H7 (cell line): ENCODE results near the gene JAKMIP1. TPM values are rescaled to one million over a fixed set of nuclear protein-coding genes. Genes with fewer than 3 reads are reported as not detected.
A peak's percentile ranks its signal among the peaks of the same experiment; 100 is the strongest.
"Not testable (repeated sequence)": the region's sequence is repeated elsewhere in the genome, so short reads cannot be mapped to it uniquely, and the experiment has no call there.

Source experiments
- DNase-seq: peaks from one replicate; pipeline ENCODE4 v3.0.0; 2012
- H3K27me3 ChIP-seq: 2 replicates; pipeline ENCODE4 v1.6.0; 2011; ENCODE audit warnings: mild to moderate bottlenecking, low read length; ENCODE audit not compliant: control insufficient read depth, insufficient read depth
- H3K36me3 ChIP-seq: replicated peaks from 2 replicates; pipeline ENCODE4 v1.5.1; 2011; ENCODE audit warnings: low read length; ENCODE audit not compliant: control insufficient read depth, insufficient read depth
- H3K4me3 ChIP-seq: 2 replicates; pipeline ENCODE4 v1.5.1; 2011; ENCODE audit warnings: low read depth, mild to moderate bottlenecking, control low read depth, low read length, moderate library complexity; ENCODE audit not compliant: insufficient read depth
- total RNA-seq: library from RNA; depleted of rRNA; stranded (reverse); fragments of >200 nt; shearing (Covaris generic); gene quantifications from 2 replicates; pipeline ENCODE4 v1.2.3, GENCODE V29; 2014

The JAKMIP1 gene
- total RNA-seq, 1 experiment from 2014 or later, result 10.3 TPM

DNA sequence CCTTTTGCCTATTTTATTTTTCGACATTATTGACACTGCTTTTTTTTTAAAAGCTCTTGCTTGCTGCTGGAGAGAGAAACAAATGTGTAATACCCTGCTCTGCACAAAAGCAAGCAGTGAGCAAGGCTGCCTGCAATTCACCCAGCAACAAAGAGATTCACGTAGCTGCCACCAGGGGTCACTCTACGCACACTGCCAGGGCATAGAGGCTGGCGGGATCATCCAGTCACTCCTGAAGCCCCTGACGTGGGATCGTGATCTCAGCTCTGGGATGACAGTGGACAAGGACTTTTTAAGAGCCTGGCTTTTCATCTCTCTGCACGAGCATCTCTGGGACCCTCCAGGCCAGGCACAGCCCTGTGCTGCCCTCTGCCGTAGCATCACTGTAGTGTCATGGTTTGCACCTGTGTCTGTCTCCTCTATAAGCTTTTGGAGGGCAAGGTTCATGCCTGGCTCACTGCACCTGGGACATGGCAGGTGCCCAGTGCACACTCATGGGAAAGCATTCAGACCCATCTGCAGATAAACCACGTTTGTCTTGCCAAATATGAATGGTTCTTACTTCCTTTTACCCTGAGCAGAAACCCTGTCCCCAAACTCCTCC lies 201.9 kb downstream of the JAKMIP1 start:
- H3K27me3 ChIP-seq, result 0 out of 2 replicates have a peak, but pooled peaks cover 2% of the 10 kb centered on the region
- no peaks in the 10 kb centered on the region for H3K36me3 ChIP-seq
- peak; percentile 90 for DNase-seq
- H3K4me3 ChIP-seq, result no peak overlapping the region

DNA sequence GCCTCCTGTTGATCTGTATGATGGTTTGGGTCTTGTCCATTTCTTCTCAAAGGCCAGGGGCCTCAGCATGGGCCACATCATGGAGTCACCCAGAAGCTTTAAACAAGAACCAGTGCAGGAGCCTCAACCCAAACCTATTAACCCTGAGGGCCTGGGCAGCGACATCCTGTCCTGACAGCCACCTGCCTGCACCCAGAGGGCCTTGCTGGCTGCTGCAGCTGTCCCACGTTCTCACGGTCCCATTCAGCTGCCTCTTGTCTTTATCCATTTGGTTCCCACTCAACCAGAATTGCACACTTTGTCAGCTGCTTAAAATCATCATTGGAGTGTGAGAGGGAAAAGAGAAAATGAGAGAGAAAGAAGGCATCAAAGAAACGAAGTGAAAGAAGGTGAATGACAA lies 203.7 kb downstream of the JAKMIP1 start:
- Histone ChIP-seq H3K27me3 (0 out of 2 replicates have a peak, but pooled peaks cover 2% of the 10 kb centered on the region), H3K4me3 (no peak overlapping the region), H3K36me3 (no peaks in the 10 kb centered on the region)
- no peak for DNase-seq

DNA sequence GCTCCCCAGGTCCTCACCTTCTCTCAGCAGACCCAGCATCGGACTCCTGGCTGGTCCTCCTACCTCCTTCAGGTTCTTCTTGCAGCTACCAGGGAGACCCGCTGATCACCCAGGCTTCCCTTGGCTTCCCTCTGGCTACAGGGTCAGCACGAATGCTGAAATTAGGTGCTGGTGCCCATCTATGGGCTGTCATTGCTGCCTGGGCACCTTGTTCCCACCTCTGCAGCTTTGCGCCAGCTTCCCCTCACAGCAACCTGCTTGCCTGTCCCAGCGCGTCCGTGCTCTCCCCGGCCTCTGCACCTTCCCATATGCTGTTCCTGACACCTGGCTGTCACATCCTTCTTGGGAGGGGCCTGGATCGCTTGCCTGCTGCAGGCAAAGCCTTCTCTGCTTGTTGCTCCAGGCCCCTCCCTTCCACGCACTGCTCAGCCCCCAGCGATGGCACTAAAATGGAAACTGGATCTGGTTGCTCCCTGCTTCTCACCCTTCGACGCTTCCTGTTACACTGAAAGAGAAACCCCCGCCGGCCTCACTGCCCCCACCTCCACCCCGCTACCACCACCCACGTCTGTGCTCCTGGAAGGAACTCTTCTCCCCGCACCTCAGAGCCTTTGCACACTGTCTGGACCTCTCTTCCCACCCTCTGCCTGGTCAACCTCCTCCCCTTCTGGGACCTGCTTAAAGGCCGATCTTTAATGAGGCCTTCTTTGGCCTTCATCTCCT lies 204.3 kb downstream of the JAKMIP1 start:
- 0 out of 2 replicates have a peak, but pooled peaks cover 2% of the 10 kb centered on the region for H3K27me3 ChIP-seq
- no peaks in the 10 kb centered on the region for H3K36me3 ChIP-seq
- H3K4me3 ChIP-seq, result no peak overlapping the region
- no peak for DNase-seq

DNA sequence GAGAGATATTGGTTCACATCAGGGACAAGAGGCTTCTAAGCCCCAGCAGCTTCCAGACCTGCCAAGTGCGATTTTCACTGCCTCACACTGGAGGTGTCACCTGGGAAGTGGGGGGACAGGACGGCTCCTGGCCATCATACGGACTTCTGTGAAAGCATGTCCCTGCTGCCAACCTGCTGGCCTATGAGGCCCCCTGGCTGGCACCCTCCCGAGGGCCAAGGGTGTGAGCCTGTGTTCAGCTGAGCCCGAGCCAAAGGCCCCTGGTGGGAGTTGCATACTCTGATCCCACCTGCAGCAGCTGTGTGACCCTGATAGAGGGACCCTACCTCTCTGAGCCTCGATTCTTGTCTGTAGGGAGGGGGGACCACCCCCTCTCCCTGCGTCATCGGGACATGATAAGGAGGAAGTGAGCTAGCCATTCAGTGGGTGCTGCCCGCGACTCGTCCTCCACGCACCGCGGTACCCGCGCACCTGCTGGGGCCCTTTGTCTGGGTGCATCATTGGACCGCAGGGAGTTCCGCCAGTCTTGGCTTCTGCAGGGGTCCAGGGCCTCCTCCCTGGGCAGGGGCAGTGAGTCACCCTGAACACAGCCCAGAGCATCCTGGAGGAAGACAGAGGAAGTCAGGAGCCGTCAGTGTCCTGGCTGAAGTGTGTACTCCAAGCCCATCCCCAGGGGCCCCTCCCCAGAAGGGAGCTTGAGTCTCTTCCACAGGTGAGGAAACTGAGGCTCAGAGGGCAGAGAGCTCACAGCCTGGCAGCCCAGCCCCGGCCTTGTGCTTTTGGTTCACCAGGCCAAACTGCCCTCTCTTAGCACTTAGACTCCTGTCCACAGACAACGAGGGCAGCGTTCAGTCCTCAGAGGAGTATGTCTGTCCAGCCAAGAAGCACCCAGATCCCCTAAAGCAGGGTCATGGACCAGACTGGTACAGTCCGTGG lies 206.2 kb downstream of the JAKMIP1 start:
- no peak for DNase-seq
- 0 out of 2 replicates have a peak, but pooled peaks cover 2% of the 10 kb centered on the region for H3K27me3 ChIP-seq
- no peak overlapping the region for H3K4me3 ChIP-seq
- no peaks in the 10 kb centered on the region for H3K36me3 ChIP-seq

DNA sequence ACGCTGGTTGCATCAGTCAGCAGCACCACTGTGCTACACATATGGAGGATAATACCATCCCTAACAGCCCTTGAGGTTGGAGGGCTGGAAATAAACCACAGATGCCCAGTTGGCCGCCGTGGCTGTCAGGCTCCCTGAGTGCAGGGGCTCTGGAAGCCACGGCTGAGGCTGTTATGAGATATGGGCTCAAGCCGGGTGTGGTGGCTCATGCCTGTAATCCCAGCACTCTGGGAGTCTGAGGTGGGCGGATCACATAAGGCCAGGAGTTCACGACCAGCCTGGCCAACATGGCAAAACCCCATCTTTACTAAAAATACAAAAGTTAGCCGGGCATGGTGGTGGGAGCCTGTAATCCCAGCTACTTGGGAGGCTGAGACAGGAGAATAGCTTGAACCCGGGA lies 207.0 kb downstream of the JAKMIP1 start:
- H3K36me3 ChIP-seq, H3K27me3 ChIP-seq, H3K4me3 ChIP-seq, DNase-seq: not testable (repeated sequence)

DNA sequence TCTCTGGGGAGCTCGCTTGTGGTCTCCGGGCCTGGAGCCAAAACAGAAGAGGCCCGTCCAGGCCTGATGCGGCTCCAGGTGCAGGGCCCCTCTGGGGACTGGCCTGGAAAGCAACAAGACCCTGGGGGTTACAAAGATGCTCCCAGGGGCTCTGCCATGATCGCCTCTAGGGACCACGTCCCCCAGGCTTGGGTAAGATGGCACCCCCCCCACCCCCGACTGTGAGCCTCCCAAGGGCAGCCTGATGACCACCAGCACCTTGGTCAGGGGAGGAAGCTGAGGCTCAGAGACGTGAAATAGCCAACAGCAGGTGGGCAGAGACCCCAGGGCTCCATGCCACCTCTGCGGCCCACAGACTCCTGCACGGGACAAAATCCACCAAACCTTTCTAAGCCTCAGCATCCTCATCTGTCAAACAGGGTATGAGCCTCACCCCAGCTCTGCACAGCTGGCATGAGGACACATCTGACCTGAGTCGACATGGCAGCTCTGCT lies 207.5 kb downstream of the JAKMIP1 start:
- no peak for DNase-seq
- no peaks in the 10 kb centered on the region for H3K36me3 ChIP-seq
- peaks cover 2% of the 10 kb centered on the region; the same call in 1 of the 2 replicates for H3K27me3 ChIP-seq
- H3K4me3 ChIP-seq, result no peak overlapping the region

DNA sequence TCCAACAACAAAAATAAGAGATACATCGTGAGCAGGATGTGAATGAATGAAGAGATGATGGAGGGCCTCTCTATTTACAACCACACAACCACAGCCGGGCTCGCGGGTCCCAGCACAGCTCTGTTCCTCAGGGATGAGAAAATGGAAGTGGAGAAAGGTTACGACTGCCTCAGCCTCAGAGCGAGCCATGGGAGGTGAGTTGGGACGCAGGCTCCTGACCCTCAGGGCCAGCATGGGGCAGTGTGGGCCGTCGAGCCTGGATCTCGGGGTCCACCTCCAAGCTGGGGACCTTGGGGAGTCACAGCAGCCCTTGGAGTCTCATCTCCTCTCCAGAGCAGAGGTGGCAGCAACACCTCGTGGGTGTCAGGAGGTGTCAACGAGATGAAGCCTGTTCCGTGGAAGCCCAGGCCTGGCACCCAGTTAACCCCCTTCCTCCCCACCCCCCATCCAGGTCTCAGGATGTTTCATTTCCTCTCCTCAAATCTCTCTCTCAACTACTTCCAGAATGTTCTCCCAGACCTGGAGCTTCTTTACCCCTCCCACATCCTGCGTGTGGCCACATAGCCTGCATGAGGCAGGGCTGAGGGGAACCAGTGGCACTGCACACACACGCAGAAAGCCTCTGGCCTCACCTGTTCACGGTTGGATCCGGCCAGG lies 208.1 kb downstream of the JAKMIP1 start:
- no peak for DNase-seq
- Histone ChIP-seq H3K36me3 (no peaks in the 10 kb centered on the region), H3K4me3 (no peak overlapping the region), H3K27me3 (peaks cover 2% of the 10 kb centered on the region; the same call in 1 of the 2 replicates)

DNA sequence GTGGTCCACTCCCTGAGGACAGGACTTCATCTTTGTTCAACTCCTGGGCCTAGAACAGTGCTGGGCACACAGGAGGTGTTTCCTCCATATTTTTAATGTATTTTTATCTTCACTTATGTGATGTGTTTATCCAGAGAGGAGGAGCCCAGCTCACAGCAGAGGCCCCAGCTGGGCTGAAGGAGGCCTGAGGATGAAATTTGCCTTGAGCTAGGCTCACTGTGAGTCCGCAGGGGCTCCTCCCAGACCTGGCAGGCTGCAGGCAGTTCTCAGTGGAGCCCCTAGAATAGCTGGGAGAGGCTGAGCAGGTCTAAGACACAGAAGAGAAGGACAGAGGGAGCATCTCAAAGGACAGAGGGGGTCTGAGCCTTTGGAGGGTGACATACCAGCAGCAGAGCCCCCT lies 208.9 kb downstream of the JAKMIP1 start:
- Histone ChIP-seq H3K4me3 (no peak overlapping the region), H3K27me3 (peaks cover 2% of the 10 kb centered on the region; the same call in 1 of the 2 replicates), H3K36me3 (no peaks in the 10 kb centered on the region)
- no peak for DNase-seq

DNA sequence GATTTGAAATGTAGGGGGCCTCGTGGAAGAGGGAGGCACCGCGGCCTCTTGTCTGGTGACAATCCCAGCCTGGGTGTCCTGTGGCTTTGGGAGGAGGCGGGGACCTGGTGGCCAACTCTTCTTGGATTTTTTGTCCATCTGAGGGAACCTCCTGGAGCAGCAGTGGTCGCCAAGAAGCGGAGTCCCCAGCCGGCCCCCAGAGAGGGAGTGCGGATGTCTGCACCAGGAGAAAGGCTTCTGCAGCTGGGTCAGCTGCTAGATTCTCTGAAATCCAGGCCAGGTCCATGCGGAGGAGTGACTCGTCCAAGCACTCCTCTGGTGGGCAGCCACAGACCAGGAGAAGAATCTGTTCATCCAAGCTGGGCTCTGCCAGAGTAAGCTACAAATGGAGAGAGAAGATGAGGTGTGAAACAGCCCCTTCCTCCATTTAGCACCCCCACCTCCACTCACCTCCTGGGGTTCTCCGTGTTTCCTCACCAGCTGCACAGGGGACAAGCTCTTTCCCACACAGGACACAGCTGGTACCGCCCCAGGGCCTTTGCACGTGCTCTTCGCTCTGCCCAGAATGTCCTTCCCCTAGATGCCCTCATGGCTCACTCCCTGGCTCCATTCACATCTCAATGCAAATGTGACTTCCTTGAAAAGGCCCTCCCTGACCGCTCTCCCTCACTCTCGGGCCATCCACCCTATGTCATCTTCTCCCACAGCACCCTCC lies 209.7 kb downstream of the JAKMIP1 start:
- no peaks in the 10 kb centered on the region; the same call in 1 of the 2 replicates for H3K27me3 ChIP-seq
- H3K36me3 ChIP-seq, result no peaks in the 10 kb centered on the region
- no peak for DNase-seq
- H3K4me3 ChIP-seq, result no peak overlapping the region

DNA sequence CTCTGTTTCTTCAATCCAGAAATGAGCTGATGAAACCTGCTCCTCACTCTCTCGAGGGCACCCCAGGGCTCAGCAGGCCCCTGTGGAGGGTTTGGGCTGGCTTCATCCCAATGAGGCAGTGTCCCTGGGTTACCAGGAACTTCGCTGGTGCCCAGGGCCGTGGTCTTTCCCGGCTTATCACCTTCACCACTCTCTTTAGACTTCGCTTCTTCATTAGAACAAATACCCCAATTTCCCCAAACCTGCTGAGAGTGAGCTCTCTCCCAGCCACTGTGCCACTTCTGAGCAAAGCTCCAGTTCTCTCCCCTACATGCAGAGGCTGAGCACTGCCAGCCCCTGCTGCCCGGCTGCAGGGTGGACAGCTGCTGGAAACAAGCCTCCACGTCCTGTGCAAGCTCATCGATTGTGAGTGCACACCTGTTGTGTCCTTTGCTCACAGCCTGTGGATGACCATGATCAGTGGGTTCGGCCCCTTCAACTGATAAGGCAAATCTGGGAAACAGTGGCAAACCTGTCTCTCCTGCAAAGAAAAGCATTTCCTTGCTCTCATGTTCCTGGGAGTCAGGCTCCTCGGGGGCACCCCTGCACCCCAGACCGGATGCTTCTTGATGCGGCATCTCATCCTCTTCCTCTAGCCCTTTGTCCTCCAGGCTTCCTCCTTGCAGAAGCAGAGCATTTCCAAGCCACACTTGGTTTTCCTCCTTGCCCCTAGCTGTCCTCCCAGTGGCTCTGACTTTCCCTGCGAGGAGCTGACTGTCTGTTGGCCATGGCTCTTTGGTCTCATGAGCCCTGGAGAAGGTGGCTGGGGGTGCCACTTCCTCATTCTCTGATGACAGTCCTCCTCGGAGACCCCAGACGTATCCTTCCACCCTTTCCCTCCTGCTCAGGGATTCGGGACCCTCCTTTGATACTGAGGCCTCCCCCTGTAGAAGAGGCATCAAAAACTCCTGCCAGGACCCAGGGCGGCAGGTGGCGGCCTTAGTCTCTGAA lies 210.8 kb downstream of the JAKMIP1 start:
- no peaks in the 10 kb centered on the region; the same call in 1 of the 2 replicates for H3K27me3 ChIP-seq
- no peaks in the 10 kb centered on the region for H3K36me3 ChIP-seq
- DNase-seq, result no peak
- no peak overlapping the region for H3K4me3 ChIP-seq

DNA sequence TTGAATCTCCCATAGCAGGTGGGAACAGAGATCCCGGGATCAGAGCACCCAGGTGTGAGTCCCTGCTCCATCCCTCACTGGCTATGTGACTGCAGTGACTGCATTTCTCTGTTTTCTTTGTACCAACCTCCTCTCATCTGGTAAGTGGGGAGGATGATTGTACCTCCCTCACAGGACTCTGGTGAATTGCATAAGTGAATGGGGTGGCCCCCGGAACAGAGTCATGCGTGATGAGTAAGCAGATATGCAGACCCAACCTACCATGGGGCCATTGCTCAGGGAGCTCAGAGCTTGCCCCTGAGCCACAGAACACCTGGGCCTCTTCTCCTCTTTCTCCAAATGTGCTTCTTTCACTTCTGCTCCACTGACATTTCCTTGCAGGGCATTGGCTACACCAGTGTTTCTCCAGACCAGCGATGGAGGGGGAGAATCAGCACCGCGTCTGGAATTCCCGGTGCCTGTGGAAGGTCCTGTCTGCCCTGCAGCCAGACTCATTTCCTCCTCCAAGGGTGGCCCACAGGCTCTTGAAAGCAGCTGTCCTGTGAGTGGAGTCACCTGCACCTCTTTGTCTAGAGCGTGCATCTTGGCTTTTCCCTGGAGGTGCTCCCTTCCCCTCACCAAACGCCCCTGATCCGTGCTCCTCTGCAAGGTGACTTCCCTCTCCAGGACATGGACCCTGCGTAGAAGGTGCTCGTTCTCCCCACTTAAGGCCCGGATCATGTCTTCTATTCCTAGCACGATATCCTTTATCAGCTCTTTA lies 212.1 kb downstream of the JAKMIP1 start:
- no peak for DNase-seq
- no peaks in the 10 kb centered on the region for H3K36me3 ChIP-seq
- H3K4me3 ChIP-seq, result no peak overlapping the region
- H3K27me3 ChIP-seq, result no peaks in the 10 kb centered on the region; the same call in 1 of the 2 replicates

DNA sequence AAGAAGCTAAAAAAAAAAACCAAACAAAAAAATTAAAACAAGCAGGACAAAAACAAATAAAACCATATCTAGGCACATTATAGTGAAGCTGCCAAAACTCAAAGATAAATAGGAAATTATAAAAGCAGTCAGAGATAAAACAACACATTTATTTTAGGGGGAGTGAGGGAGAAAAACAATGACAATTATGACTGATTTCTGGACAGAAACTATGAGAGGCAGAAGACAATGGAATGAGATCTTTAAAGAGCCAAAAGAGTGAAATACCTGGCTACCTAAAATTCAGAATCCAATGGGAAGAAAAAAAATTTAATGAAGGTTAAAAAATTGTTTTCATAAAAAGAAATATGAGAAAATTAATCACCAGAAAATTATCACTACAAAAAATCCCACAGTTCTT lies 215.5 kb downstream of the JAKMIP1 start:
- H3K36me3 ChIP-seq, result no peaks in the 10 kb centered on the region
- H3K4me3 ChIP-seq, result no peak overlapping the region
- DNase-seq, result no peak
- no peaks in the 10 kb centered on the region; the same call in 1 of the 2 replicates for H3K27me3 ChIP-seq
